ENCODE data around the gene SYNDIG1.

DNA sequence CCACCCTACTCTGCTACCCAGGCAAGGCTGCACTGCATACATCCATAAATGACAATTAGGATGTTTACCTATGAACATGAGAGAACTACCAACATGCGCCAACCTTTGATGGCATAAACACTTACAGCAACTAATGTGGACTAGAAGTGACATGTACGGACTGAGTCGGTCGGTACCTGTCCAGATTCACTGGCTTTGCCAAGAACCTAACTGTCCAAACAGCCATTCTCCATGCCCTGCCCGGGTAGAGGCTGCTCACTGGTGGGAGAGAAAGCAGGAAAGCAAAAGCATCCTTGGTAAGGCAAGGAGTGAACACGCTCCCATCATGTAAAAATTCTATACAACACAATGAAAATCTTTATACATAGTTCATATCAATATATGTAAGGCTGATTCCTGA, 30.0 kb downstream of the SYNDIG1 start:
- TF ChIP-seq, protein P1, sequence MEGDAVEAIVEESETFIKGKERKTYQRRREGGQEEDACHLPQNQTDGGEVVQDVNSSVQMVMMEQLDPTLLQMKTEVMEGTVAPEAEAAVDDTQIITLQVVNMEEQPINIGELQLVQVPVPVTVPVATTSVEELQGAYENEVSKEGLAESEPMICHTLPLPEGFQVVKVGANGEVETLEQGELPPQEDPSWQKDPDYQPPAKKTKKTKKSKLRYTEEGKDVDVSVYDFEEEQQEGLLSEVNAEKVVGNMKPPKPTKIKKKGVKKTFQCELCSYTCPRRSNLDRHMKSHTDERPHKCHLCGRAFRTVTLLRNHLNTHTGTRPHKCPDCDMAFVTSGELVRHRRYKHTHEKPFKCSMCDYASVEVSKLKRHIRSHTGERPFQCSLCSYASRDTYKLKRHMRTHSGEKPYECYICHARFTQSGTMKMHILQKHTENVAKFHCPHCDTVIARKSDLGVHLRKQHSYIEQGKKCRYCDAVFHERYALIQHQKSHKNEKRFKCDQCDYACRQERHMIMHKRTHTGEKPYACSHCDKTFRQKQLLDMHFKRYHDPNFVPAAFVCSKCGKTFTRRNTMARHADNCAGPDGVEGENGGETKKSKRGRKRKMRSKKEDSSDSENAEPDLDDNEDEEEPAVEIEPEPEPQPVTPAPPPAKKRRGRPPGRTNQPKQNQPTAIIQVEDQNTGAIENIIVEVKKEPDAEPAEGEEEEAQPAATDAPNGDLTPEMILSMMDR (conservative IDR thresholded peaks at IDR 0.05; ENCODE audit: low read length) = no peak
- TF ChIP-seq EZH2phosphoT487 (IDR thresholded peaks at IDR 0.05; ENCODE audit: borderline replicate concordance, low read depth, low read length) = no peak
